HG03469 (cell line): Measurements from ENCODE around the gene THSD4.
"Not testable (repeated sequence)": the region's sequence is repeated elsewhere in the genome, so short reads cannot be mapped to it uniquely, and the experiment has no call there.

Experiments used
- ATAC-seq: cut with Tn5 transposase; IDR thresholded peaks from one replicate; pipeline ENCODE4 v1.9.1; 2021; ENCODE audit warnings: mild to moderate bottlenecking, moderate library complexity, moderate number of reproducible peaks; ENCODE audit not compliant: unreplicated experiment

THSD4 gene

DNA sequence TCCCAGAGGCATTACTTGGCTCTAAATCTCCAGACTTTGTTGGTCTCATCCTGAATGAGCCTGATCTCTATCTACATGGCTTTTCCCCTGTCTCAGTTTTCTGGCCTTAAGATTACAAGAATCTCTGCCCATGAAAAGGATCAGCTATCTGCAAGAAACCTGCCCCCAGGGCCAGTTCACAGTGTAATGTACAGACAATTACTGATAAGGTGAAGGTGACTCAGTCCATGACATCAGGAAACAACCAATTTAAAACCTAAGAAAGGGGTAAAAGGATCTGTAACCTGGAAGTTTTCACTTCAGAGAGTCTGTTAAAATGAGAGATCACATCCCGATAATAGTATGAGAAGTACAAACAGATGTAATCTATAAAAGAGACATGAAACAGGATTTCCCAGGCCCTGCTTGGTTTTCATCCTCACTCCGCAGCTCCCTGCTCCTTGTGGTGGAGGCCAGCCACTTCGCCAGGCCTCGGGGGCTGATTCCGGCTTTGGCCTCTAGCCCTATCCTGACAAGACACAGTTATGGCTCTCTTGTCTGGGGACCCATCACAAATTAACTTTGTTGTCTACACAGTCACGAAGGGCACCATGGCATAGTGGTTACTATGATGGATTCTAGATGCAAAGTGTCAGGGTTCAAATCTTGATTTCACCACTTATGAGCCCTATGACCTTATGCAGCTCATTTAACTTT lies 136.9 kb downstream of the THSD4 start:
- ATAC-seq: no peak

DNA sequence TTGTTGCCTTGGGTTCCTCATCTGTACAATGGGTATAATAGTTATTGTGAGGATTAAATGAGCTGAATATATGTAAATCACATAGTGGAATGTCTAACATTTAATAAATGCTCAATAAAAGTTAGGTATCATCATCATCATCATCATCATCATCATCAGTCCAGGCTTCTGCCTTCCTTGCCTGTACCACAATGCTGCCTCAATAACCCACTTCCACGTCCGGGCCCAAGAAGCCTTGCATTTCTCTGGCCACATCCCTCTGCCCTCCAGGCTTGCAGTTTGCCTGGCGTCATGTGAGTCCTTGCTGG lies 137.4 kb downstream of the THSD4 start:
- ATAC-seq: no peak

DNA sequence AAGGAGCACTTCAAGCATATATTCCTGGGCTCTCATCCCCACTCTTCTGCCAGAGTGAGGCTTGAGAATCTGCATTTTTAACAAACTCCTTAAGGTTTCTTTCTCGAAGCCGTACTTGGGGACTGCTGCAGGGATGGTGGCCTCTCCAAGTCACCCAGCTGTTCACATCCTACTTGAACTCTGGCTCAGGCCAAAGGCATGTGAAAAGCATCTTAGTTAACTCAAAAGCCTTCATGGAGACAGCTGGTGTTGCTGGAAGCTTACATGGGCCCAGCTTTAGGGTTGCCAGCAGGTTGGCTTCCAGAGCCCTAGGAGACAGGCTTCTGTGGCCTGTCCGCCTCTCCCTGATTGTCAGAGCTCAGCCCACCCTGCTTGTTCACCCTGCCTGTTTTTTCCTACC lies 139.2 kb downstream of the THSD4 start:
- ATAC-seq: no peak

DNA sequence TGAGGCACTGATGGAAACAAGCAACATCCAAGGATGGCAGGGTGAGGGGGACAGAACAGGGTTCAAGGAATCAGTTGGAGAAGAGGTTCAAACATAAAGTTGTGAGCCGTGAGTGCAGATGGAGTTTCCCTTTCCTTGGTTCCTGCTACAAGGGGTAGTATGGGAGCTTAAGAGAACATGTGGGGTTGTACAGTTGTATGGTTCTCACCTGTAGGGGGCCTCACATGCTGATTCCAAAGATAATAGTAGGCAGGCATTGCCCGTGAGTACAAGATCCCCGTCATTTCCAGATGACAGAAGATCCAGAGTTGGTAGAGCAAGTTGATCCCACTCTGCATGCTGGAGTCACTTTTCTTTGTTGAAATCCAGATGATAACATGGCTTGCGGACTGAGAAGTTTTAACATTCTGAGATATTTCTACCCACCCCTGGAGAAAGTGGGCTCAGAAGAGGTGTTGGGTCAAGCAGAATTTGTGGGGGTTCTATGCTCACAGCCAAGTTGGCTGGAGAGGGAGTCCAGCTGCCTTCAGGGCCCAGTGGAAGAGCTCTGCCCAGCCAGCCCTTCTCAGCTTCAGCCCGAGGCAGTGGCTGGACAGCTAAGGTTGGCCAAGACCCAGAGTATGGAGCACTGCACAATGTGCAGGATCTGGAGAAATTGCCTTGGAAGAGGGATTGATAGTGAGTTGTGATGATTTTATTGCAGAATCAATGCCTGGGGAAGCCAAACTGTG lies 141.8 kb downstream of the THSD4 start:
- ATAC-seq: no peak

DNA sequence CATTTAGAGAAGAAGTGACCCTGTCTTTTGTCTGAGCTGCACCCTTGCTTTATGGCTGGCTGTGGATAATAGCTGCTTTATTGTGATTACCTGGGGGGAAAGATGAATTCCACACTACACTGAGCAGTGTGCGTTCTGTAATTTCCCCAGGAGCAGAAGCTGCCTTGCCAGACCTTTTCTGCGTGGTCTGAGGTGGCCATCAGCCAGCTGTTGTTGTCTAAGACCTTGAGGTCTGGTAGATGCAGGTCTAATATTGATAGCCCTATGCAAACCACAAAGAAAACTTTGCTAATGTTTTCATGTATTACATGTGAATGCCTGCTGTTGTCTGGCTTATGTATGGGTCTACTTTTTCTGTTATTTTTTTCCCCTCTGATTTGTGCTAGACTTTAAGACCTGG lies 144.6 kb downstream of the THSD4 start:
- no peak for ATAC-seq

DNA sequence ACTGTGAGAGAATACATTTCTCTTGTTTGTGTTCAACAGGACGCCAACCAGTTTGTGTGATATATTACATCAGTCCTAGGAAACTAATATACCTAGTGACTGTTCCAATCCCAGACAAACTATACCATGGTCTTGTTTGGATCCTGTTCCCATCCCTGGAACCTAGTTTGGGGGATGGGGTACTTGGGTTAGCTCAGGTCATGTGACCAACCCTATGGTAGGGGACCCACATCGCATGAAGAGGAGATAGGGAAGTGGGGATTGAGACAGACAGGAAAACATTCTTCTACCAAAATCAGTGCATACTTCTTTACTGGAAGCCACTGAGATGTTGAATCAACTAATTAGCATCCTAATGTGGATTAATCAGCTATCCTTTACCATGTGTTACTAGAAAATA lies 146.1 kb downstream of the THSD4 start:
- ATAC-seq: no peak

DNA sequence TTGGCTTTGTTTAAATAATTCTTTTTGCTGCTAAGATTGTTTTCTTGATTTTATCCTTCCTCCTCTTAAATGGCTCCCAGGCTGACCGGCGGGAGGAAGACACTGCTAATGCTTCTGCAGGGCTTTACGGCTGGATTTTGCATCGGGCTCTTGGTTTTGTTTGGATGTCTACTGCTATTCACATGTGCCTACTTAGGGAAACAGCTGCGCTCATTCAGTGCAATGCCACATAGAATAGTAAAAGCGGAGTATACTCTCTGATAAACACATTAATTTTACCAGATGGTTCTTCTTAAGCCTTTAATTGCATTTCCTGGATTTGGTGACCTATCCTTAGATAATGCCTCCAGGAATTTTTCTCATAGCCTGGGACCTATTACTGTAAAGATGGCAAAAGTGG lies 146.6 kb downstream of the THSD4 start:
- no peak for ATAC-seq

DNA sequence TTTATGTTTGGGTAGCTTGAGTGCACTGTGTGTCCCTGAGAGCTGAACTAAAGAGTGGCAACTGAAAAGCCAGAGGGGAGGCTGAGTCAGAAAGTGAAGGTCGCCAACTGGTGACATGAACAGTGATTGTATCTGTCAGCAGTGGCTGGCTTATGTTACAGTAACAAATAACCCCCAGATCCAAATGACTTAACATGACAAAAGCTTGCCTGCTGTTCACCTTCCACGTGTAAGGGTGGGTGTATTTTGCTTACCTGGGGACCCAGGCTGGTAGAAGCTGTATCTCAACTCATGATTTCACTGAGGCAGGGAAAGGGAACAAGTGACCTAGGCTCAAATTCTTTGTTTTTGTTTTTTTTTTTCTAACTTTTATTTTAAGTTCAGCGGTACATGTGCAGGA lies 147.3 kb downstream of the THSD4 start:
- ATAC-seq: no peak

DNA sequence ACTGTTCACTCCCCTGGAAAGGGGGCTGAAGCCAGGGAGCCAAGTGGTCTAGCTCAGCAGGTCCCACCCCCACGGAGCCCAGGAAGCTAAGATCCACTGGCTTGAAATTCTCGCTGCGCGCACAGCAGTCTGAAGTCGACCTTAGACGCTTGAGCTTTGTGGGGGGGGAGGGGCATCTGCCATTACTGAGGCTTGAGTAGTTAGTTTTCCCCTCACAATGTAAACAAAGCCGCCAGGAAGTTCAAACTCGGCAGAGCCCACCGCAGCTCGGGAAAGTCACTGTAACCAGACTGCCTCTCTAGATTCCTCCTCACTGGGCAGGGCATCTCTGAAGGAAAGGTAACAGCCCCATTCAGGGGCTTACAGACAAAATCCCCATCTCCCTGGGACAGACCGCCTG lies 150.3 kb downstream of the THSD4 start:
- ATAC-seq: not testable (repeated sequence)

DNA sequence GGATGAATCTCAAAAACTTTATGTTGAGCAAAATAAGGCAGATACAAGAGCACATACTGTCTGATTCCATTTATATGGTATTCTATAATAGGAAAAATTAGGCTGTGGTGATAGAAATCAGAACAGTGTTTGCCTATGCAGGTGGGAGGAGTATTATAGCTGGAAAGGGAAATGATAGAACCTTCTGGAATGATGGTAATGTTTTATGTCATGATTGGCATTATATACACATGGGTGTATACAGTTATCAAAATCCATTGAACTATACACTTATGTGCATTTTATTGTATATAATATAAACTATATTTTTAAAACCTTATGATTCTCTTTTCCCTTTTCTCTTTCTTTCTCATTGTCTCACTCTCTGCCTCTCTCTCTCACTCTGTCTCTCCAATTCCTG lies 156.1 kb downstream of the THSD4 start:
- no peak for ATAC-seq

DNA sequence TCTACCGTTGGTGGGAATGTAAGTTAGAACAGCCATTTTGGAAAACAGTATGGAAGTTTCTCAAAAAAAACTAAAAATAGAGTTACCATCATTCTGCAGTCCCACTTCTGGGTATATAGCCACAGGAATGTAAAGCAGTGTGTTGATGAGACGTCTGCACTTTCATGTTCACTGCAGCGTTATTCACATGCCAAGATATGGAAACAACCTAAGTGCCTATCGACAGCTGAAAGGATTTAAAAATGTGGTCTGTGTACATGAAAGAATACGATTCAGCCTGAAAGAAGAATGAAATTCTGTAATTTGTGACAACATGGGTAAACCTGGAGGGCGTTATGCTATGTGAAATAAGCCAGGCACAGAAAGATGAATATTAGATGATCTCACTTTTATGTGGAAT lies 157.7 kb downstream of the THSD4 start:
- no peak for ATAC-seq

DNA sequence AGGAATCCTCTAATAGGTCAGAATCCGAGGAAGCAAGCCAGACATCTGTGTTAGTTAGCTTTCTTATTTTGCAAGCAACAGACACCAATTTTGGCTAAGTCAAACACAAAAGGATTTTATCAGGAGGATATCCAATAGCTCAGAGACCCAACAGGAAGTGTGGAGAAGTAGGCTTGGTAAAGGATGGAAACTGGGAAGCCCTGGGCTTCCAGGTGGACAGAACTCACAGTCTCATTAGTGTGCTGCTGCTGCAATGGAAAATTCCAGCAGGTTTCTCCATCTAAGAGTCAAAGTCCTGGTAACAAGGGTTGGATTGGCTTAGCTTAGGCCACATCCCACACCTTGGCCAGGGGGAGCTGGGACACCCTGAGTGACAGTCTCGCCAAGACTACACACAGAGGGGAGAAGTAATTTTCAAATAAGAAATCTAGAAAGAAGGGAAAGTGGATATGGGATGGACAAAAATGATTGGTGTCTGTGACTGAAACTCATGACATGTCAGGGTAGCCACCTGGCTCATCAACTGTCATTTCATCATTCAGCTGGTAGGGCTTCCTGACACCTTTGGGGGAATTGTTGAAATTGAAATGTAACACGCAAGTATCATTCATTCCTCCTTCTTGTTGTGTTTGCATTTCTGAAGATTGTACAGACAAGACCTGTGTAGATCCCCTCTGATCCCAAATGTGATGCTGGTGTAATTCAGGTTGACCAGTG lies 158.6 kb downstream of the THSD4 start:
- ATAC-seq: no peak

DNA sequence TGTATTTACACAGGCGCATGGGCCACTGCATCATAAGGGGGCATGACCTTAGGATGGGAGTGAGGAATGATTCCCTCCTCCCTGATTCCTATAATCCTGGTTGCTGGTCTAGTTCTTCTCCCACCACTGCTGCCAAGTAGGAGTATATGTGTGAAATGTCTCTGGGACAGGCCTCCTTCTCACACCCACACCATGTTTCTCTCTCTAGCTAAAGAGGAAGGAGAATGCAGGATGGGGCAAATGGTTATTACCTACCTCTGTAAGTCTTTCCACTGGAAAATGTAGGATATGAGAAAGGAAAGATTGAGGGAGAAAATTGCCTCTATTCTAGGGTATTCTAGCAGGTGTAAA lies 159.2 kb downstream of the THSD4 start:
- ATAC-seq: no peak

DNA sequence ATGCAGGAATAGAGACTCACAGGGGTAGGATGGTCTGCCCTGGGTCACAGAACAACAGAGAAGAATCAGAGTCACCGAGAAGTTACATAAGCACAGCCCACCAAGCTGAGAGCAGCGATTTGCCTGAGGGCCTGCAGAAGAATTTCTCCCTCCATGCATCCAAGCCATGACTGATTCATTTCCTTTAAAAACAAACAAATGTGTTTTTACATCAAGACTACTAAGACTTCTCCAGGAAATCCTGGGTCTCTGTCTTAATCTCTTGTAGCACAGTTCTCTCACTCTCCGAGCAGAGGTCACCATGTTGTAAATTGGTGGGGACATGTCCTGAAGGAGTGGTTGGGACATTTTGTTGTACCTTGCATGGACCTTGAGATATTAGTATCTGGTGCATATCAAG lies 159.8 kb downstream of the THSD4 start:
- no peak for ATAC-seq

DNA sequence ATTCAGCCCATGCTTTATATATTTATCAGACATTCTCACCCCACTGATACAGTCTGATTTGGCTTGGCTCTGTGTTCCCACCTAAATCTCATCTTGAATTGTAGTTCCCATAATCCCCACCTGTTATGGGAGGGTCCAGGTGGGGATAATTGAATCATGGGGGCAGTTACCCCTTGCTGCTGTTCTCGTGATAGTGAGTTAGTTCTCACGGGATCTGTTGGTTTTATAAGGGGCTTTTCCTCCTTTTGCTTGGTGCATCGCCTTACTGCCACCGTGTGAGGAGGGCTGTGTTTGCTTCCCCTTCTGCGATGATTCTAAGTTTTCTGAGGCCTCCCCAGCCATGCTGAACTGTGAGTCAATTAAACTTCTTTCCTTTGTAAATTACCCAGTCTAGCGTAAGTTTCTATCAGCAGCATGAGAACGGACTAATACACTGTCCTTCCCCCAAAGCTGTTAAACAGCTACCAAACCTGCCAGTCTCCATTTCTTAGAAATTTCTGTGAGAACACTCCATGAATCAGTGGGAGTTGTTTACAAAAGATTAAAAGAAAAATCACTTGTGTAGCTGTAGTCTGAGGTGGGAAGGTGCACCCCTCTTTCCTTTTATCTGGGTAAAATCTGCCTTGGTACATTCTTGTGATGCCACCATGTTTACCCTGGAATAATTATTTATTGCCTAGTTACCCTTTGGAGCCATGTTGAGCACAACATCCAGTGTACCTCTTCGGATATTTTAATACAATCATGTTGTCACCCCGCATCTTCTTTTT lies 160.5 kb downstream of the THSD4 start:
- no peak for ATAC-seq

DNA sequence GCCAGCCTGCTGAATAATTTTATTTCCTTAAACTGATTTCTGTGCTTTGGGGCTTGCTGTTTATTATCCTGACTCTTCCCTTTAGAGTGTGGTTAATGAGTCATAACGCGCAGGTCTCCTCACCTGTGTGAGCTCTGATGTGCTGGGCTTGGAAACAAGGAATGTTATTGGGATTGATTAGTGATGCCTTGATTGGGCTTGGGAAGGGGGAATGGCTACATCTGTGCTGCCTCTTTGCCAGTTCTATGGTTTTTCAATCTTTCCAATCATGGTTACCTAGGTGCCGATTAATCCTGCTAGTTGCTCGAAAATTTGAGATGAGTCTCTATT lies 161.0 kb downstream of the THSD4 start:
- no peak for ATAC-seq

DNA sequence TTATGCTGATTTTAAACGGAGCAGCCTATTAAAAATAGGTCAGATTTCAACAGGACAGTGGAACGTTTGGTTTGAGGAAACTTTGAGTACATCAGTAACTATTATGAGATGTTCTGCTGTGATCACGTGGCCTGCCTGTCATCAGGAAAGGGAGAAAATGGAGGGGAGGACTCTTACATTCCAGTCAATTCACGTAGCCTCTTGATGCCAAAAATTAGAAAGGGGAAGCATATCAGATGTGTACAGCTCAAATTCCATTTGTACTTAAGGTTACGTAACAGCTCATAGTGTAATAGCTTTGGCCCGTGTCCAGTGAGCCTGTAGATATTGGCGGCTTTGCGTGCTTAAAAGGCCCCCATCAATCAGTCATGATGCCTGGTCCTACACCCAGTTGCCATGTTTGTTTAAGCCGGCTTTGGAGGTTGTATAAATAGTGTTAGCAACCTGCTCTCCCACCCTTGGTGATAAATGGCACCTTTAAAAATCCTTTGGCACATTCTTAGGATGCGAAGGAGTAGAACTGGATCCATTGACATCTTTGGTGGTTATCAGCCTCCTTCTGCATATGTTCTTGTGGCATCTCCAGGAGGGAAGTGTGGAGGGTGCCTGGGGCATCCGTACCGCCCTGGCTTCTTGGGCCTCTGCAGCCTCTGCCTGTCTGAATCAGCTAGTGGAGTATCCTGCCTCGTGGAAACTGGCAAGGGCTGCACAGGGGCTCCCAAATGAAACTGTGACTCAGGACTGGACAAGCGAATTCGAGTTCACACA lies 163.9 kb downstream of the THSD4 start:
- no peak for ATAC-seq

DNA sequence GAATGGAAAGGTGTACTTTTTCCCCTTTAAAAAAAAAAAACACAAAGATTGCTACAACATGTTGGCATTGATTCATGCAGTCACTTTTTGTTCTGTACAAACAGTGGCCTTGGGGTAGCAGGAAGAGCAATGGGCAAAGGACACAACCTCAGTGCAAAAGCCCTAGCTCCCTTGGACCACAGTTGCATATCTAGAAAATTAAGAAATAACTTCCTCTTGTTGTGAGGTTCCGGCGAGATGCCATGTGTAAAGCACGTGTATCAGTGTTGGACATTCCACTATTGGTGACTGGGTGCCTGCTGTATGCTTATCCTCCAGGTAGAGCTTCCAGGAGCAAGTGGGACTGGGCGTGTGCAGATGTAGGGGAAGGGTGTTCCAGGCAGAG lies 164.5 kb downstream of the THSD4 start:
- ATAC-seq: no peak

DNA sequence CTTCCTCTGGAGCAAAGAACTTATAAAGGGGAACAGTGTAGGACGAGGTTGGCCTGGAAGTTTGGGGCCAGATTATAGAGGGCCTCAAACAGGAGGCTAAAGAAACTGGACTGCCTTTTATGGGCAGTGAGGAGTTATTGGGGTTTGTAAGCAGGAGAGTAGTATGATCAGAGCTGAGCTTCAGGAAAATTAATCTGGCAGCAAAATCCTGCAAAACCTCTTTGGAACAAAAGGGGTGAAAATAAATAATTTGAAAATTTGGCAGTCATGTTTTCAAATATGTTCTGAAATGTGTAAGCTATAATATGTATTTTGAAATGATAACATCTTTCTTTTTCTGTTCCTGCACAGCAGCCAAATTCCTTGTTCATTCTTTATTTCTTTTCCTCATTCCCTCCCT lies 164.9 kb downstream of the THSD4 start:
- ATAC-seq: no peak

DNA sequence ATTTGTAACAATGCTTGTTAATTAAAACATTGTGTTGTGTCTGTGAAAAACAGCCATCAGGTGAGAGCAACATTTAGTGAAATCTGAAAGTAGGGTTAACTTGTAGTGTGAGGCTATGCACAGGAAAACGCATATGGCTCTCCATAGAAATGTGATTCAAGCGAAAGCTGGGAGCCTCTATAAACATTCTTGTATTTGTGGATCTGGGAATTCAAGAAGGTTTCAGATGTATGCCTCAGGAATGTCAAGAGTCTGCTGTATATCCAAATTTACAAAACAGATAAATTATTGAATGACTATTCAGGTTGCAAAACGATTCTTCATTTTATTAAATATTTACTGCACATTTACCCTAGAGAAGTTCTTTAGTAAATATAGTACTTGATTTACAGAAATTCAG lies 166.0 kb downstream of the THSD4 start:
- ATAC-seq: no peak

DNA sequence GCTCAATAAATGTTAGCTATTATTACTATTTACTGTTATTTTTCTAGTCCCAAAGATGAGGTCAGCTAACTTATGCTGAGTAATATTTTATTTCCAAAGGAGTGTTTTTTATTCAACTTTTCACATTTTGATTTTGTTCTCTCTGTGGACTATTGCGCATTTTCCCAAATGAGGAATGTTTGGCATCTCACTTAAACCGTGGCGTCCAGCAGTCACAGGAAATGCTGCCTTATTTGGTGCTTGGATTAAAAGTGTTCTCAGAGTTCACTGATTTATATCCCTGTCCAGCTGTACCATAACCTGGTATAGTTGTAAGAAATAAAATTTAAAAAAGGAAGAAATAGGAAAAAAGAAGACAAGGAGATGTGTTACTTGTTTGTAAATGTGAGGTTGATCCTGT lies 166.8 kb downstream of the THSD4 start:
- ATAC-seq: no peak
